Kidney (tissue), 14 donors: ENCODE results near the gene TRIO. TPM values are rescaled to one million over a fixed set of nuclear protein-coding genes. Genes with fewer than 3 reads are reported as not detected.

Source experiments
- DNase-seq, 5 donors: peaks; one replicate each; pipeline ENCODE4 v3.0.0-alpha.2; 2013 to 2020
- FAIRE-seq: peaks from 2 replicates; lab custom pipeline; 2012; peaks lifted over from hg19 to GRCh38; lab: Jason Lieb, UNC
- H3K27ac ChIP-seq, 2 donors: one replicate each; pipeline ENCODE4 v1.7.0; 2013; ENCODE audit warnings: low read depth in 2 of 2, low read length in 2 of 2, inconsistent platforms in 1 of 2
- H3K27me3 ChIP-seq: one replicate; pipeline ENCODE4 v1.7.1; 2013; ENCODE audit warnings: low read length, inconsistent platforms; ENCODE audit not compliant: control insufficient read depth, insufficient read depth
- H3K36me3 ChIP-seq, 3 donors: one replicate each; pipeline versions ENCODE4 v1.7.0 to v1.7.1; 2013; ENCODE audit warnings: low read length in 3 of 3, control low read depth in 1 of 3, inconsistent platforms in 1 of 3; ENCODE audit not compliant: insufficient read depth in 3 of 3, control insufficient read depth in 2 of 3
- H3K4me1 ChIP-seq, 3 donors: one replicate each; pipeline versions ENCODE4 v1.7.0 to v1.7.1; 2013; ENCODE audit warnings: low read length in 3 of 3, inconsistent platforms in 1 of 3, low read depth in 1 of 3; ENCODE audit not compliant: control insufficient read depth in 2 of 3, insufficient read depth in 2 of 3
- H3K4me3 ChIP-seq, 3 donors: one replicate each; pipeline versions ENCODE4 v1.7.0 to v1.8.1; 2013; ENCODE audit warnings: low read length in 3 of 3, control low read depth in 1 of 3, inconsistent platforms in 1 of 3
- H3K9ac ChIP-seq, 3 donors: one replicate each; pipeline versions ENCODE4 v1.7.0 to v1.7.1; 2013; ENCODE audit warnings: low read length in 3 of 3, control low read depth in 1 of 3, inconsistent platforms in 1 of 3
- H3K9me3 ChIP-seq, 3 donors: one replicate each; pipeline versions ENCODE4 v1.7.0 to v1.7.1; 2013; ENCODE audit warnings: low read length in 3 of 3, control low read depth in 1 of 3, inconsistent platforms in 1 of 3; ENCODE audit not compliant: control insufficient read depth in 2 of 3, insufficient read depth in 1 of 3
- intact Hi-C: fragments of 100-400 bp; cut with DNase I; formaldehyde crosslinking; loops from one replicate; pipeline ENCODE4 v1.11.1; 2022
- polyA plus RNA-seq: library from polyadenylated mRNA; stranded (reverse); fragments of 350-450 nt; fragmentation: Illumina TruSeq; extraction: RNeasy Lipid Tissue Mini Kit (QIAGEN cat#74804); gene quantifications from one replicate; pipeline ENCODE4 v1.2.3, GENCODE V29; 2014; ENCODE audit warnings: low read depth, low replicate concordance; ENCODE audit not compliant: insufficient read depth
- total RNA-seq: library from RNA; stranded (reverse); fragmentation: NEBNext Ultra II Directional; extraction: Animal tissue kit (Norgen Biotek cat#: 25700); gene quantifications from one replicate; pipeline ENCODE4 v1.2.1, GENCODE V29; 2021
- TF ChIP-seq, protein P1 (sequence below): IDR thresholded peaks from 3 replicates; pipeline ENCODE4 v1.5.1; 2012; ENCODE audit warnings: mild to moderate bottlenecking, moderate library complexity, borderline replicate concordance; ENCODE audit not compliant: insufficient read depth; ENCODE audit errors: extremely low read depth
- donor health status: control.
- donor health status: control.
- donor health status: control.
- donor health status: control.
- donor health status: control.
- donor health status: DM: yes; HTN: yes; CAD: no.
- donor health status: Normal renal cell carcinoma (clear cell type).

TRIO gene
- total and polyA plus RNA-seq, 2 donors from 2014 or later = 9.5 to 149 TPM

DNA sequence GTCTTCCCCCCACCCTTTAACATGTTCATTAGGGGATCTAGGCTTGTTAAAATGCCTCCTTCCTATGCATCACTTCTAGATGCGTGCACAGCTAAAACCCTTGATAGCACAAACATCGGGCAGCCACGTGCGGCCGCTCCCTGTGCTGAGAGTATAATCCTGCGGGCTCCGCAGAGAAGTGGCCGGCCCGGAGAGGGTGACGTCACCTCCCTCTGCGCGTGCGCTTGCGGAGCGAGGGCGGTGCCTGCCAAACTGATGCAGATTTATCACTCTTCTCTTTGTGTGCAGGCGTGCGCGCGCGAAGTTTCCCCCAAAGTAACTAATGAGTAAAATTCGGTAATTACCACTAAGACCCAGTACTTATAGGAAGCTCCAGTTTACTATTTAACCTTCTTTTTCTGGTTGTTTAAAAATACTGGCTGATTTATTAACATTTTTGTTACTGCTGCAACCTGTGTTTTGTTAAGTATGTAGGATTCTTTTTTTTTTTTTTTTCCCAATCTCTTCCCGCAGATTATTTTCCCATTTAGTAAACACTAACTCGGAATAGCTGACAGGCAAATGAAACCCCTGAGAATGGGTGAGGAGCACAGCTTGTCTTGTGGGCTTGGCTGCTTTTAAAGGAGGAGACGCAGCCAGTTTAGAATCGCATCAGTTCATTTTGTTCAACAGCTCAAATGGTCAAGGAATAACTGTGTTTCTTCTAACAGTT, 121.6 kb downstream of the TRIO start:
- no peaks in the 10 kb centered on the region for H3K27me3 ChIP-seq
- H3K9me3 ChIP-seq = no peaks in the 10 kb centered on the region
- DNase-seq (peak; percentile 95 to 96 (median 96)), FAIRE-seq (no peak)
- intact Hi-C loops = loop anchor here (10.0 kb wide), 1 partner anchor 150 kb away; no protein-coding TSS in a partner anchor
- H3K4me1 ChIP-seq = peaks cover 0 to 21% (median 20%) of the 10 kb centered on the region in 3 donors
- no peaks in the 10 kb centered on the region for H3K36me3 ChIP-seq
- H3K4me3 ChIP-seq = peak overlapping the region; percentile 42 to 54 (median 52)
- H3K27ac ChIP-seq = no peak overlapping the region
- TF ChIP-seq, protein P1, sequence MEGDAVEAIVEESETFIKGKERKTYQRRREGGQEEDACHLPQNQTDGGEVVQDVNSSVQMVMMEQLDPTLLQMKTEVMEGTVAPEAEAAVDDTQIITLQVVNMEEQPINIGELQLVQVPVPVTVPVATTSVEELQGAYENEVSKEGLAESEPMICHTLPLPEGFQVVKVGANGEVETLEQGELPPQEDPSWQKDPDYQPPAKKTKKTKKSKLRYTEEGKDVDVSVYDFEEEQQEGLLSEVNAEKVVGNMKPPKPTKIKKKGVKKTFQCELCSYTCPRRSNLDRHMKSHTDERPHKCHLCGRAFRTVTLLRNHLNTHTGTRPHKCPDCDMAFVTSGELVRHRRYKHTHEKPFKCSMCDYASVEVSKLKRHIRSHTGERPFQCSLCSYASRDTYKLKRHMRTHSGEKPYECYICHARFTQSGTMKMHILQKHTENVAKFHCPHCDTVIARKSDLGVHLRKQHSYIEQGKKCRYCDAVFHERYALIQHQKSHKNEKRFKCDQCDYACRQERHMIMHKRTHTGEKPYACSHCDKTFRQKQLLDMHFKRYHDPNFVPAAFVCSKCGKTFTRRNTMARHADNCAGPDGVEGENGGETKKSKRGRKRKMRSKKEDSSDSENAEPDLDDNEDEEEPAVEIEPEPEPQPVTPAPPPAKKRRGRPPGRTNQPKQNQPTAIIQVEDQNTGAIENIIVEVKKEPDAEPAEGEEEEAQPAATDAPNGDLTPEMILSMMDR = no peak
- peak overlapping the region in 2 of 3 donors; percentile 24 to 57 for H3K9ac ChIP-seq

DNA sequence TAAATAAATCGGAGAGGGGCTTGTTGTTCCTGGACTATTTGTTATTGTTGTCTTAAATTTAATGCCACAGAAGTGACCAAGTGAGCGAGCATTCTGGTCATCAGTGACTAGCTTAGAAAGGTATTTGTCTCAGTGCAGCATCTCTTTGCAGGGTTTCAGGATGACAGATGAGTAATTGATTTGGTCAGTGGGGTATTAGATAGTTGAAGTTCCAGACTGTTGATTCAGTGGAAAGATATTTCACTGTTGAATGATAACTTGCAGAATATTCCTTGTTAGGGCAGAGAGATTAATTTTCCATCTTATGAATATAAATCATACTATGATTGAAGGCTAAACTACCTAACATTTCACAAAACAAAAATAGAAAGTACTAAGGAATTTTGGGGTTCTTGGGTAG, 122.4 kb downstream of the TRIO start:
- Histone ChIP-seq H3K9ac (no peak overlapping the region), H3K4me3 (no peak overlapping the region), H3K27me3 (no peaks in the 10 kb centered on the region), H3K27ac (no peak overlapping the region), H3K36me3 (no peaks in the 10 kb centered on the region), H3K9me3 (no peaks in the 10 kb centered on the region), H3K4me1 (peaks cover 0 to 24% (median 24%) of the 10 kb centered on the region in 3 donors)
- FAIRE-seq = no peak
- TF ChIP-seq, protein P1 = no peak
- intact Hi-C loops = loop anchor here (10.0 kb wide), 1 partner anchor 151 kb away; no protein-coding TSS in a partner anchor
- no peak for DNase-seq

DNA sequence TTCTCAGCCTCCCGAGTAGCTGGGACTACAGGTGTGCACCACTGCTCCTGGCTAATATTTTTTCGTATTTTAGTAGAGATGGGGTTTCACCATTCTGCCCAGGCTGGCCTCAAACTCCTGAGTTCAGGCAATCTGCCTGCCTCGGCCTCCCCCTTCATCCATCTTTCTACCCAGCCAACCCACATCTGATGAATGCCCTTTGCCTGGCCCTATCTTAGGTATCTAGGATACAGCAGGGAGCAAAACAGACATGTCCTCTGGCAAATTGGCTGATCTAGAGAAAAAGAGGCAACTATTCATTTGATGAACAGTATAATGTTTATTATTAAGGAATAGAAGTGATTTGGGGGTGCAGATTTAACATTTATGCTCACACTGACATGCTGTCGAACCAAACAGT, 123.0 kb downstream of the TRIO start:
- no peaks in the 10 kb centered on the region for H3K27me3 ChIP-seq
- H3K27ac ChIP-seq = no peak overlapping the region
- H3K36me3 ChIP-seq = no peaks in the 10 kb centered on the region
- FAIRE-seq (no peak), DNase-seq (no peak)
- H3K4me3 ChIP-seq = no peak overlapping the region
- TF ChIP-seq, protein P1 = no peak
- H3K9me3 ChIP-seq = no peaks in the 10 kb centered on the region
- peaks cover 0 to 23% (median 20%) of the 10 kb centered on the region in 3 donors for H3K4me1 ChIP-seq
- intact Hi-C loops = loop anchor here (10.0 kb wide), 1 partner anchor 151 kb away; no protein-coding TSS in a partner anchor
- H3K9ac ChIP-seq = no peak overlapping the region
